HG02884 (cell line): ENCODE results near the gene TIA1.
"Not testable (repeated sequence)": the region's sequence is repeated elsewhere in the genome, so short reads cannot be mapped to it uniquely, and the experiment has no call there.

ENCODE experiments used
- ATAC-seq: cut with Tn5 transposase; IDR thresholded peaks from one replicate; pipeline ENCODE4 v1.9.1; 2021; ENCODE audit warnings: mild to moderate bottlenecking, moderate library complexity; ENCODE audit not compliant: unreplicated experiment

TIA1 gene

GRCh38 chr2:70223305-70223704 is 25.1 kb downstream of the TIA1 start:
- not testable (repeated sequence) for ATAC-seq

GRCh38 chr2:70214953-70215549 is 33.4 kb downstream of the TIA1 start:
- no peak for ATAC-seq

DNA sequence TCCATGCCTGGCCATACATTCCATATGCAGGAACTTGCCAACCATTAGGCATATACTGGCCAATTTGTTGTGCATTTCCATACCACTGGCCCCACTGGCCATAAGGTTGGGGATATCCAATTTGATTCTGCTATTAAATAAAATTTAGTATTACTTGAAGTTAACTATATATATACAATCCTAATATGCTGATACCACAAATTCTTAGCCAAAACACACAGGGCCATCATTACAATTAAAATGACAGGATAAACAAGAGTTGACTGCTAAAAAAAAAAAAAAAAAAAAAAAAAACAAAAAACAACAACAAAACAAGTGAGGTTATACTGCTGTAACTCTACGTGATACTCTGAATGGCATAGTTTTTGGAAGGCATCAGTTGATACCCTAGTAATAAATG is 34.1 kb downstream of the TIA1 start:
- ATAC-seq = no peak

DNA sequence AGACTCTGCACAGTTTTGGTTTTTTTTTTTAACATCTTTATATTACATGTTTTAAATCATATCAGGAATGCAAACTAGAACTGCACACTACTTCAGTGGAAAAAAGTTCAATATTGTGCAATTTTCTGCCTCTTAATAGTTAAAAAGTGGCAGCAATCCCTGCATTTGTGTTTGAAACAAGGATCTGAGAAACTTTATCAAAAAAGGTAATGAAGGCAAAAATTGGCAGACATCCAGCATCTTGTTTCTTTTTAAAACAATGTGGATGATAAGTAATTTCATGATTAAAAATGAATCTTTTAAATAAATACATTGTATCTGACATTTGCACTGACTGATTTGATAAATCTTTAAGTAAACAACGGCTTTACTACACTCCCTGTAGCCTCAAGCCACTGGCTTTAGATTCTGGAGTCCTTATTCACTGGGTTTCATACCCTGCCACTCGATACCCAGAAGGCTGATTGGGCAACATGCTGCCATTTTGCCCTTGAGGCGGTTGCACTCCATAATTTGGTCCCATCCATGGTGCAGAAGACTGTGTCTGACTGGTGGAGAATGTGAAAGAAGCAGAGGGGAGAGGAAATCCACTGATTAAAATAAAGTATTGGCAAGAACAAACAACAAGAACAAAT is 36.0 kb downstream of the TIA1 start:
- no peak for ATAC-seq

GRCh38 chr2:70211595-70211994 is 36.8 kb downstream of the TIA1 start:
- no peak for ATAC-seq

GRCh38 chr2:70204452-70204851 is 44.0 kb downstream of the TIA1 start:
- no peak for ATAC-seq

DNA sequence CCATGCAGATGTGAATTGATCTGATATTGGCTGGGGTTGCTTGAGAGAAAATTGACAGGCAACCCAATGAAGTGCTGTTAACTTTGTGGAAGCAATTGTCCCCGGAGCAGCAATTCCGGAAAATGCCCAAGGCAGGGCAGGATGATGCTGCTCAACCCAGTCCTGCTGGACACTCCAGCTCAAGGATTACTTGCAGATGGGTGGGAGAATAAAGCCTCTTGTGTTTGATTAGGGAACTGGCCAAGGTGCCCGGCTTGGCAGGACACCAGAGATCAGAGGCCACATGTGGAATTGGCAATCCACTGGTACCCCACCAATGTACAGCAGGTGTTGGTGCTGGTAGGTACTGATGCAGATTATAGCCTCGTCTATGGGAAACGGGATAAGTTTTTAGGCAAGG is 45.3 kb downstream of the TIA1 start:
- no peak for ATAC-seq

GRCh38 chr2:70202236-70202806 is 46.1 kb downstream of the TIA1 start:
- ATAC-seq = no peak

DNA sequence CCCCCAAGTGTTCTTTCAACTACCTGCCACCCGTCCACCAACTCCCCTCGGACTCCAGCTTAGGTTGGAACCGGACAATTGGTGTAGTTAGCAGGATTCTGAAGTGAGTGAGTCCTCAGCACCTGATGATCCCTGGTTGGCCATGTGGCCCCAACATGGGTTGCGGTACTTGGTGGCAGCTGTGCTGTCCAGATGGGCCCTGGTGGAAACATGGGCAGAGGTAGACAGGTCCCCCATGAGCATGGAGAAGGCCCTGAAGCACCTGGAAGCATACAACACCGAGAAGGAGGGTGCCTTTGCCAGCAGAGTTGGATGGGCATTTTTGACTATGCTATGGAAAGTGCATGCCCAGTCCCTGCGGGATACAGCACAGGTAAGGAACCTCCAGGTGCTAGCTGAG is 46.6 kb downstream of the TIA1 start:
- no peak for ATAC-seq

- ATAC-seq = no peak
These were observed 47.1 kb downstream of the TIA1 start for GRCh38 chr2:70201225-70201768.

DNA sequence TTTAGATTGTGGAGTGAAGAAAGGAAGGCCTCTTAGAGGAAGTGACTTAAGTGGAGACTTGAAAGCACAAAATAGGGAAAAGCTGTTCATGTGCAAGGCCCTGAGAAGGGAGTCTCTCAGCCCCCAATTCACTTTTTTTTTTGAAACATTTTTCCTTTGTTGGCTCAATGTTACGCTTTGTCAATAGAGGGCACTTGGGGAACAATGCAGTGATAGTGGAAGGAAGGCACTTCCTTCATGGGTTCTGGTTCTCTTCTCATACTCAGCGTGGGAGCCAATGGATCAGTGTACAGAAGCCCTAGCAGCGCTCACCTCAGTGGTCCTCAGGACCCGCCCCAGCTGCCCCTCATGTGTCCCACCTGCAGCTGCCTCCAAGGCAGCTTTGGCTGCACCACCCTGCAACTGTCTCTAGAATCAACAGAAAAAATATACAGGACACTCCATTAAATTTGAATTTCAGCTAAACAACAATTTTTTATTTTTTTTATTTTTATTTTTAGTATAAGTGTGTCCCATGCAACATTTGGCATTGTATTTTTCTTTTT is 49.0 kb downstream of the TIA1 start:
- no peak for ATAC-seq

DNA sequence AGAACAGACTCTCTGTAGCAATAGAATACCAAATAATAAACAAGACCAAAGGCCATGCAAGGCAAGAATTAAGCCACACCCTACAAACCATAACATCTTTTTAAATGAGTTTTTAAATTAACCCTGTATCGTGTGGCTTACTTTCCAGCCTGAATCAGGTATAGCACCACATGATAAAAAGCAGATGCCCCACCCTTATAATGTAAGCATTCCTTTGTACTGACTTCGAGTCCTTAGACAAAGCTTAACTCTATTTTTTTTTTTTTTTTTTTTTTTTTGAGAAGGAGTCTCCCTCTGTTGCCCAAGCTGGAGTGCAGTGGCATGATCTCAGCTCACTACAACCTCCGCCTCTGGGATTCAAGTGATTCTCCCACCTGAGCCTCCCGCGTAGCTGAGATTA is 55.9 kb downstream of the TIA1 start:
- ATAC-seq = no peak

GRCh38 chr2:70191244-70191735 is 57.1 kb downstream of the TIA1 start:
- ATAC-seq = no peak

DNA sequence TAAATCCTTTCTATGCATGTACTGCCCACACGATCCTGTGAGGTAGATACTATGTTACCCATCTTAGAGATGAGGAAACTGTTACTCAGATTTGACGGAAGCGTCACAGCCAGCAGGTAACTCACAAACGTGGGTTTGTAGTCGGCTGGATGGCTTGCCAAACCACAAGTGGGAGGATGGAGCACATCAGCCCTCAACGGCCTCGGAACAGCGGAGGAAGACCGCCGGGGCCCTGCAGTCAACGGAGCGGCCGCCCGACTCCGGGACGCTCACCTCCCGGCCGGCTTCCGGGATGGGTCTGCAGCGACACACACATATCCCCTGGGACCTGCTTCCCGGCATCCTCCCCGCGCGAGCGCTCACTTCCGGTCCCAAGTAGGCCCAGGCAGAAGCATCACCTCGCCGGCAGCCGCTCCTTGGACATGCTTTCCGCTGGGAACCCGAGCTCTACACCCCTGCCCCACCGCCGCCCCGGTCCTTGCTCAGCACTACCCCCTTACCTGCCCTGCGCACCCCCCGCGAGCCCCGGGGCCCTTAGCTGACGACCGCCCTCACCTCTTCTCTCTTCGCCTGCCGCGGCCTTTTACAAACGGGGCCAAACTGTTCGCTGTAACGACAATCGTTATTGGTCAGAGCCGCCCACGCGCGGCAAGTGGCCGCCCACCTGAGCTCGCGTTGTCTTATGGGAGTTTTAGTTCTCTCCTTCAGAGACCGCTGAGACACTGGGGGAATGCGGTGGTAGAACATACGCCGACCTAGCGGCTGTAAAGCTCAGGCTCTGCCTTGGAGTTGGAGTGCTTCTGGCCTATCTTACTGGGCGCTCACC is 57.8 kb downstream of the TIA1 start, which contains the start of gene C2orf42:
Gene C2orf42 (minus strand): TSS at position 602 of the 826 bp plus-strand sequence. CDS start 9,034 bp downstream, outside the sequence.
- peak; percentile 81 for ATAC-seq

DNA sequence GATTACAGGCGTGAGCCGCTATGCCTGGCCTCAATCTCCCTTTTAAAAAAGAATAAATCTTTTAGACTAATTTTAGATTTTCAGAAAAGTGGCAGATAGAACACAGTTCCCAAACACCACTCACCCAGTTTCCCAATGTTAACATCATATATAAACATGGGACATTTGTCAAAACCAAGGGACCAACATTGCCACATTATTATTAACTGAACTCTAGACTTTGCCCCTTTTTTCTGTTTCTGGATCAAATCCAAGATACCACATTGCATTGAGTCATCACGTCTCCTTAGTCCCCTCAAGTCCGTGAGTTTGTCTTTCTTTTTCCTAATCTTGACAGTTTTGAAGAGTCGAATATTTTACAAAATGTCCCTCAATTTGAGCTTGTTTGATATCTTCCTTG is 60.0 kb downstream of the TIA1 start:
- ATAC-seq = no peak

GRCh38 chr2:70187170-70187569 is 61.3 kb downstream of the TIA1 start:
- ATAC-seq = not testable (repeated sequence)

- ATAC-seq = no peak
These were observed 65.7 kb downstream of the TIA1 start for GRCh38 chr2:70182689-70183088.

DNA sequence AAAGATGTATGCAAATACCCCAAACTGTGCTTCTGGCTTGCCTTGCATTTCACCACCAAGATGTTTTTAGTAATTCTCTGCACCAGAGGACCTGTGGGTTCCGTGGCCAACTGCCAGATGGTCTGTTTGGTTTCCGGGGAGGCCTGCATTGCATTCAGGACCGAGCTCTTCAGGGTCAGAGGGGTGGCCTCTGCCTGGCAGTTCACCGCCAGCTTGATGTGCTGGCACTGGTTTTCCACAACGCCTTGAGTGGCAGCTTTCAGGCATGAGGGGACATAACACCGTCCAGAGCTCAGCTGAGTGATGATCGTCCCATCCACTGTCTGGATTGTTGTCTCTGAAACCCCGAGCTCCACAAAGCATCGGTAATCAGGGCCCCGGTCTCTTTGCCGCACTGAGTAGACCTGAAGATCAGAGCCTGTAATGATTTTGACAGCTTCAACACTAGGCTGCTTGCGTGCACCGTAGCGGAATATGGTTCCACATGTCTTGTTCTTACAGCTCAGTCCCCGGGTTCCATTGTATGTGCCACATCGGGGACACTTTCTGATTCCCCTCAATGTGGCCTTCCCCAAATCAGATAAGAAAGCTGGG is 67.0 kb downstream of the TIA1 start:
- peak; percentile 79 for ATAC-seq

GRCh38 chr2:70173520-70173919 is 74.9 kb downstream of the TIA1 start:
- no peak for ATAC-seq

DNA sequence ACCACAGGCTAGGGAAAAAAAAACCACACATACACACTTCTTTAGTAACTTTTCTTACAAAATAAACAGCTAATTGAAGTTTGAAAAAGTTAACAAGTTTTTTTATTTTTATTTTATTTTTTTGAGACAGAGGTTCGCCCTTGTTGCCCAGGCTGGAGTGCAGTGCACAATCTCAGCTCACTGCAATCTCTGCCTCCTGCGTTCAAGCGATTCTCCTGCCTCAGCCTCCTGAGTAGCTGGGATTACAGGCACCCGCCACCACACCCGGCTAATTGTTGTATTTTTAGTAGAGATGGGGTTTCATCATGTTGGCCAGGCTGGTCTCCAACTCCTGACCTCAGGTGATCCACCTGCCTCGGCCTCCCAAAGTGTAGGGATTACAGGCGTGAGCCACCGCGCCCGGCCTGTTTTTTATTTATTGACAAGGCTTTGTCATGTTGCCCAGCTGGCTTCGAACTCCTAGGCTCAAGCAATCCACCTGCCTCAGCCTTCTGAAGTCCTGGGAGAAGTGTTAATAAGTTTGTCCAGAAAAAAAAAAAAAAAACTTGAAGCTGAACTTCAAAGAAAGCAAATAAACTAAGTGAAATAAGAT is 78.7 kb downstream of the TIA1 start:
- not testable (repeated sequence) for ATAC-seq
